ENCODE results near the gene SEMA4C.

DNA sequence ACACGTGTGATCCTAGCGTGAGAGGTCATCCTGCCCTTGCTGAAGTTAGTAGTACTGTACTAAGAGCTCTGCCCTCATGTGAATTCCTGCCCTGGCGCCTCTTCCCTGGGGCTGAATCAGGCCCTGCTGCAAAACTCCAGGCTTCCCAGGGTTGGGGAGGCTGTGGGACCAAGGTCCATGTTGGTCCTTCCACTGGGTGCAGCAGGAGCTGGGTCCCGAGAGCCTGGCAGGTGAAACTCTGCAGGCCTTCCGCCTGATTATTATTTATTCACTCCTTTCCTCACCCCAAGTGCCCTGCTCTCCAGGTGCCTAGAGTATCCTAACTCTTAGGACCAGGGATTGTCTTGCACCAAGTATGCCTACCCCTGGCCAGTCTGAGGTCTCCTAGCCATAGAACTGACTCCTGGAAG, 59.1 kb downstream of the SEMA4C start:
- TF ChIP-seq, protein P1, sequence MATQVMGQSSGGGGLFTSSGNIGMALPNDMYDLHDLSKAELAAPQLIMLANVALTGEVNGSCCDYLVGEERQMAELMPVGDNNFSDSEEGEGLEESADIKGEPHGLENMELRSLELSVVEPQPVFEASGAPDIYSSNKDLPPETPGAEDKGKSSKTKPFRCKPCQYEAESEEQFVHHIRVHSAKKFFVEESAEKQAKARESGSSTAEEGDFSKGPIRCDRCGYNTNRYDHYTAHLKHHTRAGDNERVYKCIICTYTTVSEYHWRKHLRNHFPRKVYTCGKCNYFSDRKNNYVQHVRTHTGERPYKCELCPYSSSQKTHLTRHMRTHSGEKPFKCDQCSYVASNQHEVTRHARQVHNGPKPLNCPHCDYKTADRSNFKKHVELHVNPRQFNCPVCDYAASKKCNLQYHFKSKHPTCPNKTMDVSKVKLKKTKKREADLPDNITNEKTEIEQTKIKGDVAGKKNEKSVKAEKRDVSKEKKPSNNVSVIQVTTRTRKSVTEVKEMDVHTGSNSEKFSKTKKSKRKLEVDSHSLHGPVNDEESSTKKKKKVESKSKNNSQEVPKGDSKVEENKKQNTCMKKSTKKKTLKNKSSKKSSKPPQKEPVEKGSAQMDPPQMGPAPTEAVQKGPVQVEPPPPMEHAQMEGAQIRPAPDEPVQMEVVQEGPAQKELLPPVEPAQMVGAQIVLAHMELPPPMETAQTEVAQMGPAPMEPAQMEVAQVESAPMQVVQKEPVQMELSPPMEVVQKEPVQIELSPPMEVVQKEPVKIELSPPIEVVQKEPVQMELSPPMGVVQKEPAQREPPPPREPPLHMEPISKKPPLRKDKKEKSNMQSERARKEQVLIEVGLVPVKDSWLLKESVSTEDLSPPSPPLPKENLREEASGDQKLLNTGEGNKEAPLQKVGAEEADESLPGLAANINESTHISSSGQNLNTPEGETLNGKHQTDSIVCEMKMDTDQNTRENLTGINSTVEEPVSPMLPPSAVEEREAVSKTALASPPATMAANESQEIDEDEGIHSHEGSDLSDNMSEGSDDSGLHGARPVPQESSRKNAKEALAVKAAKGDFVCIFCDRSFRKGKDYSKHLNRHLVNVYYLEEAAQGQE (IDR thresholded peaks at IDR 0.05; ENCODE audit: insufficient read depth in 1 of 2, low read depth in 2 of 2, low read length in 2 of 2), result no peak
- TF ChIP-seq SIN3A (IDR thresholded peaks at IDR 0.05; ENCODE audit: borderline replicate concordance, insufficient read depth, low read length), result no peak

Measured in PFSK-1 (cell line).